Activated naive CD4-positive, alpha-beta T cell (primary cell): Measurements from ENCODE around the gene FLYWCH2.

Experiments
- DNase-seq, 4 experiments: peaks; one replicate each; lab custom pipeline; 2025; lab: John Stamatoyannopoulos, UW

Gene FLYWCH2, protein sequence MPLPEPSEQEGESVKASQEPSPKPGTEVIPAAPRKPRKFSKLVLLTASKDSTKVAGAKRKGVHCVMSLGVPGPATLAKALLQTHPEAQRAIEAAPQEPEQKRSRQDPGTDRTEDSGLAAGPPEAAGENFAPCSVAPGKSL

DNA sequence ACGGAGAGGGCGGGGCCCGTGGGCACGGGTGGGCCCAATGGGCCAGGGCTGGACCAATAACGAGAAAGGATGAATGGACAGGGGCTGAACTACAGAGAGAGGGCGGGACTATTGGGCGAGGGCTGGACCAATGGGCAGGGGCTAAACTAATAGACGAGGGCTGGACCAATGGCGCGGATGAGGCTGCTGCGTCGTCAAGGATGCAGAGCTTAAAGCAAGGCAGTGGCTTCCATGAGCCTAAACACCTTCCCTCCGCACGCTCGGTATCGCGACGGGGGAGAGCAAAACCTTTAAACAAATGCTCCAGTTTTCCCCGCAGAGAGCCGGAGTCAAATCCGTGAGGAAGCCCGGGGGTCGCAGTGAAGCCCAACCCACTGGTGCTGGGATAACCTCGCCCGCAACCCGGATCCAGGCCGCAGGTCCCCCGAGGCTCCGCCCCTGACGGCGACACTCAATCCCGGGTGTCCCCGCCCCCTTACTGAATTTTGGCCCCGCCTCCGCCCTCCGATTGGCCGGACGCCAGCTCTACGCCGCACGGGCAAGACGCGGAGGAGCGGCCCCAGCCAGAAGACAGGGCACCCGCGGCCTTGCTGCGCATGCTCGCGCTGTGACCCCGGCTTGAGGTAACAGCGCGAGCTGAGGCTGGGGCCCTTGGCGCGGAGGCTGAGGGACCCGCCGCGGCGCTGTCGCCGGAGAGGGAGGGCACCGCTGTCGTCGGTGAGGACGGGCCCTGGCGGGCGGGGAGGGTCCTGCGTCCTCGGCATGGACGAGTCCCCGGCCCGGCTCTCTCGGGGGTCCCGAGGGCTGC is at the start of gene FLYWCH2:
TSS of gene FLYWCH2 (plus strand) at position 566 of the 808 bp plus-strand sequence. CDS start 13,235 bp downstream, outside the sequence.
- peak; percentile 99 to 100 (median 99) for DNase-seq

DNA sequence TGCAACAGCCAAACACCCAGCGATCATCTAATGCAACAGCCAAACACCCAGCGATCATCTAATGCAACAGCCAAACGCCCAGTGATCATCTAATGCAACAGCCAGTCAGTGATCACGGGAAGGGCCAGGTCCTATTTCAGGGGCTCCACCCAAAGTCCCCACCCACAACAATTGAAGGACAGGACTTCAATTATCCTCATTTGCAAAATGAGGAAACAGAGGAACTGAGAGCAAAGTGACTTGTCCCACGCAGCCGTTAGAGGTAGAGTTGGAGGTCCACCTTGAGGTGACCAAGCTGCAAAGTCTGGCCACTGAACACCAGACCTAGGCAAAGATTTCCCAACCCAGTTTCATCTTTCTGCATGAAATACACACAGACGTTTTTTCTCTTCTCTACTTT is 49.2 kb upstream of the FLYWCH2 start:
- no peak for DNase-seq

DNA sequence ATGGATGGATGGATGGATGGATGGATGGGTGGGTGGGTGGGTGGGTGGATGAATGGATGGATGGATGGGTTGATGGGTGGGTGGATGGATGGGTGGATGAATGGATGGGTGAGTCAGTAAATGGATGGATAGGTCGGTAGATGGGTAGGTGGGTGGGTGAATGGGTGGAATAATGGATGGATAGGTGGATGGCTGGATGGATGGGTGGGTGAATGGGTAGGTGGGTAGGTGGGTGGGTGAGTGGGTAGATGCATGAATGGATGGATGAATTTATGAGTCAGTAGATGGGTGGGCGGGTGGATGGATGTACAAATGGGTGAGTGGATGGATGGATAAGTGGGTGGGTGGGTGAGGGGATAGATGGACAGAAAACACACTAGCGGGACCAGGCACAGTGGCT is 48.0 kb upstream of the FLYWCH2 start:
- no peak for DNase-seq

DNA sequence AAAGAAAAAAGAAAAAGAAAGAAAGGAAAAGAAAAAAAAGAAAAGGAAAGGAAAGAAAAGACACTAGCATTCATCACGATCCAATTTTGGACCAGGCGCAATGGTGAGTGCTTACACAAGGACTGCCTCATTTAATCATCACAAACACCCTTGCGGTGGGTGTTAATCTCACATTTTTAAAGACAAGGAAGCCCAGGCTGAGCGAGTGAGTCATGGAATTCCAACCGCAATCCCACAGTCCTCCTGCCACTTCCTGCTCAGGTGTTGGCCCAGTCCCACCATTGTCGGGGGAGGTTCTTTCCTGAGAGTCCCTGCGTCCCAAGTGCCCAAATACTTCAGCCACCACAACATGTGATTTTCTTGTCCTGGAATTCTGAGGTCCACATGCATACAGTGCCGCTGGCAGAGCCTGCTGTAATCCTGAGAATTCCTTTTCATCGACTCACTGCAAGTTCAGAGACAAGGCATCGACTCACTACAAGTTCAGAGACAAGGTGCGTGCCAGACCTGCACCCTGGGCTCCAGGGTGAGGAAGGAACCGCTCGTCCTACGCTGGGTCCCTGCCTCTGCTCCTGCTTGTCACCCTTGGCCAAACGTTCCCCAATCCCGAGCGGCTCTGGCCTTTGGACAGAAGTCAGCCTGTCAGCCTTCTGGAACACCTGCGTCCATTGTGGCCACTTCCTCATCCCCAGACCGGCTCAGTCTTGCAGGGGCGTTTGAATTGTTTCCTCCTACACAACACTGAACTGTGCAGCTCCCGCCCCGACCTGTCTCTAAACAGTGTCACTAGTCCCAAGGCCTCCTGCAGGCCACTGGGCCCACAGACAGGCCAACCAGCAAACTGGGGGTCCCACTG is 47.1 kb upstream of the FLYWCH2 start:
- DNase-seq: no peak

DNA sequence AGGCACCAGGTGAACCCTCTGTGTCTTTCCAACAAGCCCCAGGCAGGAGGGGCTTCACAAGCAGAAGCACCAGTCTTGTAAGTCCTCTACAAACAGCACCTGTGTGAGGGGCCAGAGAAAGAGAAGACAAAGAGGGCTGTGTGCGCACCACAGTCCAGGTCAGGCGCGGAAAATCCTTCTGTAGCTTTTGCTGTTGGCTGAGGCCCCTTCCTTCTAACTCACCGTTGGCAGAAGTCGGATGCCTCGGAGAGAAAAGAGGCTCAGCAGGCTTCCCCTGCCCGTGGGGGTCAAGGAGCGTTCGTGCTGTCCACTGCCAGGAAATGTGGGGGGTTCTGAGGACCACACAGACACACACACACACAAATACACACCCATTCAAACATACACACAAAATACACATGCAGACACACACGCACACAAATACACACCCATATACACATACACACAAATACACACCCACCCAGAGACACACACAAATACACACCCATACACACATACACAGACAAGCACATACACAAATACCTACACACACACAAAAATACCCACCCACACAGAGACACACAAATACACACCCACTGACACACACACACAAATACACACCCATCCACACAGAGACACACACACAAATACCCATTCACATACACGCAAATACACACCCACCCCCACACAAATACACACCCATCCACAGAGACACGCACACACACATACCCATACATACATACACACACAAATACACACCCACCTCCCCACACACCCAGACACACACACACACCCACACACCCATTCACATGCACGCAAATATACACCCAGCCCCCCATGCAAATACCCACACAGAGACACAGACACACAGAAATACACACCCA is 46.1 kb upstream of the FLYWCH2 start:
- no peak for DNase-seq

DNA sequence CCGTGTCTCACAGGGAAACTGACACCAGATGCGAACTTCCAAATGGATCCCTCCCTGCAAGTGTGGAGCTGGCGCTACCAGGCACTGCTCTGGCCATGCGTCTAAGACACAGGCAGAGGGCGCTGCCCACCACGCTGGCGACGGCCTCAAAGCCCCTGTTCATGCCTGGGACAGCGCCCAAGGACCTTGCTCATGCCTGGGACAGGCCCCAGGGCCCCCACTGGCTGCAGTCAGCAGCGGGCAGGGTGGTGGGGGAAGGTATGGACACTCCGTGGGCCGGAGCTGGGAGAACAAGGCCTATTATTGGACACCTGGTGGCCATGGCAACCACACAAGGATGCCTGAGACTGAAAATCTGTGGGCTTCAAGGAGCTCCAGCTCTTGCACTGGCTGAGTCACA is 44.1 kb upstream of the FLYWCH2 start:
- DNase-seq: peak in 1 of 4 experiments; percentile 41

DNA sequence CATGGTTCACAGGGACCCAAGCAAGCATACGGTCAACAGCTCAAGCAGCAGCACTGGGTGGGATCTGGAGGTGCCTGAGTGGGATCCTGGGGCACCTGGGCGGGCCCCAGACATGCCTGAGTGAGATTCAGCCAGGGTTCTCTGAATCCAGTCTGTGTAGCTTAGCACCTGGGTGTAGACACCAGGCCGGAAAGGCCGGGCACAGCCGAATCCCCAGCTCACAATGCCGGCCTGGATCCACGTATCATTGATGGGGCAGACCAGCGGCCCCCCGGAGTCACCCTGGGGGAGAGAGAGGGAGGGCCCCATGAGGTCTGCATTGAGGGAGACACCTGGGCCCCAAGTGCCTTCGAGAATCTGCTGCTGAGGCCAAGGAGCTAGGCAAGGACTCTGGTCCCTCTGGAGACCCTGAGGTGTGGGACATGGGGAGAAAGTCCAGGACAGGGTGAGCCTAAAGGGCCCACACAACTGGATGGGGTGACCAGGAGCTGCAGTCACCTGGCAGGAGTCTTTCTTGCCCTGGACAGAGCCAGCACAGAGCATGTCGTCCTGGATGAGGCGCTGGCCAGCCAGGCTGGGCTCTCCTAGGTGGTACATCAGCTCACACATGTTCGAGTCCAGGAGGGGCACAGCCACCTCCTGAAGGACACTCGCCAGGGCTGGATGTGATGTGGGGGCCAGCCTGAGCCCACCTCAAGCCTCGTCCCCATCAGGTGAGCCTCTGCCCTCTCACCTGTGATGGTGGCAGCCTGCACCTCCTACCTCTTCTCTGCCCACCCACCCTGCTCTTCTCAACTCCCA is 43.2 kb upstream of the FLYWCH2 start:
- DNase-seq: no peak

DNA sequence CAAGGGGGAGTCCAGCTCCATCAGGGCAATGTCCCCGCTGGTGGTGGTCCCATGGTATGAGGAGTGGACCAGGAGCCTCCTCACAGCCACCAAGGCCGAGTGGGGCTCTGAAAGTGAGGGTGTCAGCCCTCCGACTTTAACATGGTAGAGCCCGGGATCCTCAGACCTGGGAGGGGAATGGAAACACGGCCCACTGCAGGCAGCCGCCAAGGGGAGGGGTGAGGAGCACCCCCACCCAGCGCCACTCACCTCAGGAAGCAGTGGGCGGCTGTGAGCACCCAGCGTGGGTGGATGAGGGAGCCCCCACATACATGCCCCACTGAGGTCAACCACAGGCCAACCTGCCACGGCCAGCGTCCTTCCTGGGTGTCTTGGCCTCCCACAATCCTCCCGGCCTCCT is 42.1 kb upstream of the FLYWCH2 start:
- no peak for DNase-seq

DNA sequence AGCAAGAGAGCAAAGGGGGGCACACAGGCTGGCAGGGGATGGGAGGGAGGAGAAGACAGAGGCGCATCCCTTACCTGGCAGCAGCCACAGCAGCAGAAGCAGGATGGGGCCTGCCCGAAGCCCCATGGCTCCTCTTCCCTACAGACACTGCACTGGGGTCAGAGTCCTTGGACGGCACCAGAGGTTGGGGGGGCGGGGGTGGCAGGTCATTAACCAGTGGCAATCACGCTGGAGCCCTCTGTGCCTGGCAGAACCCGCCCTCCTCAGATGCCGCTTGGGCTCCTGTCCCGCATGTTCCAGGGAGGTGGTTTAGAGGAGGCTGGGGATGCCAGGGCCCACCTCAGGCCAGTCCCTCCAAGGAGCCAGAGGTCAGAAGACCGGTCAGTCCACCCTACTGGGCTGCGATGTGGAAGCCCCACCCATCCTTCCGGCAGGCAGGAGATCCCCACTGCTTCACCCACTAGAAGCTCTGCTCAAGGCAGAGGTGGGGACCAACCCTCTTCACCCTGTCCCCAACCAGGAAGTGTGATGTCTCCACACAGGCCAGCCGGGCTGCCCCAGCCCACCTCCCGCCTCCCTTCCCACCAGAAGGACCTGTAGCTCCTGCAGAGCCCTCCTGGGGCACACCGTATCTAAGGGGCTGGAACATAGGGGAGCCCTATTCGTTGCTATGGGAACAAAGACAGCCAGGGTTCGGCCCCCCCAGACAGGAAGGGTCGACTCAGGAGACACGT is 41.2 kb upstream of the FLYWCH2 start:
- no peak for DNase-seq

DNA sequence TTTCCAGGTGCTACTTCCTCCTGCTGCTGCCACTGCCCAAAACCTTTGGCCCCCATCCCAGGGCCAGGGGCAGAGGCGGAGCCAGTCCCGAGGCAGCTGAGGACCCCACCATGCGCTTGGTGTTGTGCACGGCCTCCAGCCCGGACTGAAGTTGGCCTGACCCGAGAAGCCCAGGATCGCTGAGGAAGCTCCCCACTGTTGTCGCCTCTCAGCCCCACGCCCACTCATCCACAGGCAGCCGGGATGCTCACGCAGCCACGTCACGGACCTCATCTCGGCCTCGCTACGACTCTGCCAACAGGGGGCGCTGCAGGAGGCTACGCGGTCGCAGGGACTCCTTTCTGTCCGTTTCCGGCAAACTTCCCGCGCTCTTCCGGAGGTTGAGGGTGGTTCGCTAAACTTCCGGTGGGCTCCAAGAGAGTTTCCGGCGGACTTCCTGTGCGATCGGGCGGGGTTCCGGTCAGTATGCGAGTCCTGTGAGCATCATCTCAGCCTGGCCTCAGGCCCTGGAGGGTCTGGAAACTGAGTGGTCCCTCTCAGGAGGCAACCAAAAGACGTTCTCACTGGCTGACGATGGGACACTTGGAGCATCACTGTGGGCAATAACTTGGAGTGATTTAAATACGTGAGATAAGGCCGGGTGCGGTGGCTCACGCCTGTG is 40.5 kb upstream of the FLYWCH2 start:
- peak; percentile 44 to 73 (median 48) for DNase-seq

DNA sequence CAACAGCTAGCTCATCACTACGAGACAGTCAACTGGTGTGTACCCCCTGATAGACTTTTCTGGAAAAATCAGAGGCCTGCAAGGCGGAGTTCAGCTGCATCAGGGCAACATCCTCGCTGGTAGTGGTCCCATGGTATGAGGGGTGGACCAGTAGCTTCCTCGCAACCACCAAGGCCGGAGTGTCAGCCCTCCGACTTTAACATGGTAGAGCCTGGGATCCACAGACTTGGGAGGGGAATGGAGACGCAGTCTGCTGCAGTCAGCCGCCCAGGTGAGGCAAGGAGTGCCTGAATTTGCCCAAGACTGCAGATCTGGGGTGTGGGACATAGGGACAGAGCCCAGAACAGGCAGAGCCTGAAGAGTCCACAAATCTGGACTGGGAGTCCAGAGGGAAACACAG is 39.5 kb upstream of the FLYWCH2 start:
- DNase-seq: no peak

DNA sequence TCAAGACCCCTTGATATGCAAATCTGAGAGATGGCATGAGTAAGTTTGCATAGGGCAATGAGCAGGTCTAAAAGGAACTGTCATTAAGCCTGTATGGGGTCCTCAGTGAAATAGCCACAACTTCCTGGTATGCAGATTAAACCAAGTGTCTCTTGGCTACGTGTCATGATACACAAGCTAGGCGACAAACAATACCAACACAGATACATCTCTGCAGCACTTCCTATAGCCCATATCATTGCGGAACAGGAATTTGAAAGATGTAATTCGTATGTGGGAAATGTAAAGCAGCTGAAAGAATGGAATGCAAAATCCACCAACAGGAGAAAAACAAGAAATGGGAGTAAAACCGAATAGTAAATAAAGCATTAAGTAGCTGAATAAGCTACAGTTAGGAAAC is 37.9 kb upstream of the FLYWCH2 start:
- no peak for DNase-seq

DNA sequence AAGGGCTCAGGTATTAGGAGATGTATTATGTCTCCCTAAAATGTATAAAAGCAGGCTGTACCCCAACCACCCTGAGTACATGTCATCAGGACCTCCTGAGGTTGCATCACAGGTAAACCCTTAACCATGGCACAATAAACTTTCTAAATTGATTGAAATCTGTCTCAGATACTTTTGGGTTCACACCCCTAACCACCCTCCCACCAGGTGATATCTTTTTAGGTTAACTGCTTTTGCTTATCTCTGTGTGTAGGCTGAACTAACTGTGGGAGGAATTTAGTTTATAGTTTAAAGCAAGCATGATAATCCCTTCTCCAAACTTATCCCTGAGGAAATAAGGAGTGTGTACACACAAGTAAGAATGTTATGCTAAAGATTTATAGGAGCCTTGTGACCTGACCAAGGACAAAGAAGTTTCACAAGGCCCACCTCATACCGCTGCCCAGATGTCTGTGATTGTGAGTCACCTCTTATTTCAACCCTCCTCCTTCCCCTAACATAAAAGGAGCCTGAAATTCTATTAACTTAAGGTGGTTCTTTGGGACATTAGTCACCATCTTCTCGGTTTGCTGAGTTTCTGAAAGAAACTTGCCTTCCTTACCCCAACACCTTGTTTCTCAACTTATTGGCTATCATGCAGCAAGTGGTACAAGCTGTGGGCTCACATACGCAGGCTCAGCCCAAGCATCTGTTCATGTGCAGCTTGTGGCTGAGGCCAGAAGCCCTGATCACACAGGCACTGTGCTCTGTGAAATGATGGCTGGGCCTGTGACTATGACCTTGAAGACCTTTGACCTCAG is 36.3 kb upstream of the FLYWCH2 start:
- DNase-seq: no peak

DNA sequence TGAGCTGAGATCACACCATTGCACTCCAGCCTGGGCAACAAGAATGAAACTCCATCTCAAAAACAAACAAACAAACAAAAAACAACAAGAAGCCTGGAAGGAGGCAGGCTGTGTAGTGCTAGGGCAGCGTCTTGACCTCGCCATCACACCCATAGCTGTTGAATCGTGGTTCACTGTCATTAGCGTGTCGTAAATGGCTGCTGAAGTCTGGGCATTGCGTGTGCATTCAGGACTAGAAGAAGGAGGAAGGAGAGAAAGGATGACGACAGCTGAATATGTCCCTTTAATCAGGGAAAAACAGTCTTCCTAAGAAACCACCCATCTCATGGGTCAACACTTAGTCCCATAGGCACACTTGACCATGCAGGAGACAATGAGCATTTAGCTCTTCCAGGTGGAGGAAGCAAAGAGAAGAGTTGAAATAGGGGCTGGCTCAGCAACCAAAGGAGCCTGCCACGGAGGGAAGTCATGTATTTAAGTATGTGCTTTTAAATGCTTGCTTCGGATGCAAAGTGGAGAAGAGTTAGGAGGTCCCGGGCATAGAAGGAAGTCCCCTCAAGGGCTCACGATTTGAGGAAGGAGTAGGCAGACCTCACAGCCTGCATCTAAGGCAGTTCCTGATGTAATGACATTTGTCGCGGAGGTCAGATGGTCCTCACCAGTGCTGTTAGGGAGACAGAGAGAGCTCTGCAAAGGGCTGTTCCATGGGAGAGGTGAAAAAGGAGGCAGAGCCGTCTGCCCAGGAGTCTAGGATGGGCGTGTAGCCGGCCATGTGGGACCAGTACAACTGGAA is 33.9 kb upstream of the FLYWCH2 start:
- DNase-seq: no peak

DNA sequence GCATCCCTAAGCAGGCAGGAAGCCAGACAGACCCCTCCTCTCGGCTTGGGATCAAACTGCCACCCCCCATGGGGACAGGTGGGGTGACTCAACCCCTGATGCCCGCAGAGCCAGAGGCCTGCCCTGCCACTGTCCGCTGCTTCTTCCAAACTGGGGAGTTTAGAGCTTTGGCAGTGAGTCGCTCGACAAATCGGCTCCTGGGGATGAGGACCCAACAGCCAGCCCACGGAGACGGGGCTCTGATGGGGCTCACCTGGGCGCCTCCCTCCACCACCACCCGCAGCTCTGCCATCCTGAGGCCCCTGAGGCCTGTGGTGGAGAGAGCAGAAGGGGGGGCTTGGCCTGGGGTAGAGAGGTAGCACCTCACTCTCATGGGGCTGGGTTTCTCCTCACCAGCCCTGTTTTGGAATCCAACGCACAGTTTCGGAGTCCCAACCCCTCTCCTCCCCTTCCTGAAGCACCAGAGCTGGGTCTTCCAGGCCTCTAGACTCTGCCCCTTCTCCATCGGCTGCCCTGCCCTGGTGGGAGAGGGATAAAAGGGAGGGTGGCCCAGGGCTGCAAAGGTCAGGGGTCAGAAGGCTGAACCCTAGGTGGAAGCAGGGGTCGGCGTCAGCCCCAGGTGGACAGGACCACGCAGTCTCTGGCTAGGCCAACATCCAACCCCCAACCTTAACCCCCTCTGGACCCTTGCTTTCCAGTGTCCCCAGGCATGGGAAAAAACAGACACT is 30.8 kb upstream of the FLYWCH2 start:
- DNase-seq: no peak

DNA sequence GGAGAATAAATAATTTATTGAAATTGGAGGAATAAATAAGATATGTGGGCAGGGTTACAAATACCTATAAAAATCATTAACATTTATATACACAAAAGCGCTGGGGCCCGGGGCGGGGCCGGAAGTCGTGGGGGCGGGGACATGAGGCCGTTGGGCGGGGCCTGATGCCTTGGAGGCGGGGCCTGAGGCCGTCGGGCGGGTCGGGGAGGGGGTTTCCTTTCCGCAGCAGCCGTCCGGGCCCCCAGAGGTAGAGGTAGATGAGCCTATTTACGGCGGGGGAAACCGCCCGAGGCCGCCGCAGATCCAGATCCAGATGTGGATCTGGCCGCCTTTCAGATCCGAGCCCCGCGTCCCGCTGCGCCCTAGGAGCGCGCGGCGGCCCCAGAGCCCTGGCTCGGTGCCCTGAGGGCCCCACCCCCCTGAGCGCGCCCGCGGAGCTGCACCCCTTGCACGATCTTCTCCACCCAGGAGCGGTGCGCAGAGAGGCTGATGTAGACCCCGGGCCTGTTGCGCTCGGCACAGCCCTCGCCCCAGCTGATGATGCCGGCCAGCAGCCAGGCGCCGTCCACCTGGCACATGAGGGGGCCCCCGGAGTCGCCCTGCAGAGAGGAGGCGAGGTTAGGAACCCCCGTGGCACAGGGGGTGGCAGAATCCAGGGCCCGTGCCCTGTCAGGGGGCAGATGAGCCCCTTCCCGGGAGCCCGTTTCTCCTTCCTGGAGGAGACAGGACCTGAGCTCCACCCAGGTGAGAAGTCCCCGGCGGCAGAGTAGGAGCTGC is 30.1 kb upstream of the FLYWCH2 start:
- DNase-seq: no peak
